Keratinocyte (primary cell): ENCODE data around the gene RPL18.
A peak's percentile ranks its signal among the peaks of the same experiment; 100 is the strongest.

Experiments used
- CTCF ChIP-seq, 3 experiments: IDR thresholded peaks in 1 of 3; conservative IDR thresholded peaks in 1 of 3; optimal IDR thresholded peaks in 1 of 3; 2 replicates in 2 of 3; 3 replicates in 1 of 3; pipeline versions ENCODE3 to v1.5.1; 2011; ENCODE audit warnings: low read length in 3 of 3, mild to moderate bottlenecking in 3 of 3, moderate library complexity in 2 of 3, control low read depth in 1 of 3, inconsistent platforms in 1 of 3; ENCODE audit not compliant: insufficient read depth in 2 of 3; ENCODE audit errors: extremely low read depth in 1 of 3
- EZH2 ChIP-seq: IDR thresholded peaks from one replicate; pipeline ENCODE4 v1.6.1; 2012; ENCODE audit warnings: inconsistent platforms, mild to moderate bottlenecking, low read length, moderate library complexity

GRCh38 chr19:48633148-48634035 lies 14.4 kb upstream of the RPL18 start:
- TF ChIP-seq CTCF (optimal IDR thresholded peaks at IDR 0.05 in 1 of 3, IDR thresholded peaks at IDR 0.05 in 1 of 3, conservative IDR thresholded peaks at IDR 0.05 in 1 of 3; ENCODE audit: extremely low read depth in 1 of 3, insufficient read depth in 2 of 3, low read length in 3 of 3) (peak in 1 of 3 experiments; percentile 5), EZH2 (no peak)
